ENCODE results near the gene REELD1. TPM values are rescaled to one million over a fixed set of nuclear protein-coding genes. Genes with fewer than 3 reads are reported as not detected.

Gene REELD1
- total RNA-seq, 1 experiment from 2014 or later, result 0.25 TPM

- no peak overlapping the region for H3K4me2 ChIP-seq (ENCODE audit: low read length)
- H2AFZ ChIP-seq (ENCODE audit: low read depth, low read length, poor library complexity, severe bottlenecking), result no peak overlapping the region
- intact Hi-C loops (cut with micrococcal nuclease), result no loop called here
- peaks cover 12 to 29% of the 10 kb centered on the region in 2 experiments for H3K4me1 ChIP-seq (ENCODE audit: control insufficient read depth in 1 of 2, insufficient read depth in 2 of 2, low read length in 2 of 2)
- TF ChIP-seq POLR2AphosphoS5 (IDR thresholded peaks at IDR 0.05; ENCODE audit: low read depth, low read length), result no peak
- TF ChIP-seq TCF7L2 (IDR thresholded peaks at IDR 0.05; ENCODE audit: borderline replicate concordance, extremely low read depth, insufficient read depth, insufficient read length), result no peak
- TF ChIP-seq ATF3 (IDR thresholded peaks at IDR 0.05), result no peak
- no peak for TF ChIP-seq POLR2A (IDR thresholded peaks at IDR 0.05; ENCODE audit: borderline replicate concordance, extremely low read depth, insufficient read depth, insufficient read length)
- TF ChIP-seq, protein P1, sequence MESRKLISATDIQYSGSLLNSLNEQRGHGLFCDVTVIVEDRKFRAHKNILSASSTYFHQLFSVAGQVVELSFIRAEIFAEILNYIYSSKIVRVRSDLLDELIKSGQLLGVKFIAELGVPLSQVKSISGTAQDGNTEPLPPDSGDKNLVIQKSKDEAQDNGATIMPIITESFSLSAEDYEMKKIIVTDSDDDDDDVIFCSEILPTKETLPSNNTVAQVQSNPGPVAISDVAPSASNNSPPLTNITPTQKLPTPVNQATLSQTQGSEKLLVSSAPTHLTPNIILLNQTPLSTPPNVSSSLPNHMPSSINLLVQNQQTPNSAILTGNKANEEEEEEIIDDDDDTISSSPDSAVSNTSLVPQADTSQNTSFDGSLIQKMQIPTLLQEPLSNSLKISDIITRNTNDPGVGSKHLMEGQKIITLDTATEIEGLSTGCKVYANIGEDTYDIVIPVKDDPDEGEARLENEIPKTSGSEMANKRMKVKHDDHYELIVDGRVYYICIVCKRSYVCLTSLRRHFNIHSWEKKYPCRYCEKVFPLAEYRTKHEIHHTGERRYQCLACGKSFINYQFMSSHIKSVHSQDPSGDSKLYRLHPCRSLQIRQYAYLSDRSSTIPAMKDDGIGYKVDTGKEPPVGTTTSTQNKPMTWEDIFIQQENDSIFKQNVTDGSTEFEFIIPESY (IDR thresholded peaks at IDR 0.05; ENCODE audit: extremely low read depth, insufficient replicate concordance, low read length), result no peak
- no peak for TF ChIP-seq SP1 (IDR thresholded peaks at IDR 0.05; ENCODE audit: low read depth)
- TF ChIP-seq EZH2phosphoT487 (IDR thresholded peaks at IDR 0.05; ENCODE audit: borderline replicate concordance), result no peak
- no peak for TF ChIP-seq ELF1 (IDR thresholded peaks at IDR 0.05; ENCODE audit: borderline replicate concordance, low read depth)
- TF ChIP-seq SRF (IDR thresholded peaks at IDR 0.05; ENCODE audit: low read depth), result no peak
- no peak for TF ChIP-seq CBX3 (IDR thresholded peaks at IDR 0.05; ENCODE audit: low read depth)
- TF ChIP-seq CEBPB (IDR thresholded peaks at IDR 0.05; ENCODE audit: low read depth), result no peak
- TF ChIP-seq ZFX (IDR thresholded peaks at IDR 0.05), result no peak
- H3K36me3 ChIP-seq (ENCODE audit: control insufficient read depth in 1 of 2, insufficient read depth in 2 of 2, low read length in 2 of 2), result no peaks in the 10 kb centered on the region
- H3K27me3 ChIP-seq (ENCODE audit: insufficient read depth, low read length), result no peaks in the 10 kb centered on the region
- ChIA-PET POLR2A (no interaction called here), RAD21 (ENCODE audit: low non-redundant PET in 1 of 2, low total read pairs in 2 of 2, uncharacterized antibody in 2 of 2, unreplicated experiment in 2 of 2) (no interaction called here), CTCF (no interaction called here)
- DNase-seq (ENCODE audit: low read depth, low spot score) (no peak), ATAC-seq (no peak)
- H3K9ac ChIP-seq (ENCODE audit: low read length), result no peak overlapping the region
- no TSS peak for BruUV-seq (replicated peaks)
- H4K20me1 ChIP-seq (ENCODE audit: insufficient read depth), result no peaks in the 10 kb centered on the region
- H3K9me2 ChIP-seq (ENCODE audit: insufficient read depth), result no peaks in the 10 kb centered on the region
- H3K27ac ChIP-seq (ENCODE audit: low read depth, low read length), result no peak overlapping the region
- H3K9me3 ChIP-seq (ENCODE audit: control insufficient read depth in 1 of 2, insufficient read depth in 1 of 2, low read depth in 1 of 2, low read length in 2 of 2), result no peaks in the 10 kb centered on the region
- no peak overlapping the region for H3K4me3 ChIP-seq (replicated peaks in 1 of 2; ENCODE audit: low read depth in 1 of 2, low read length in 2 of 2)
- H3K79me2 ChIP-seq (ENCODE audit: insufficient read depth, low read length), result no peaks in the 10 kb centered on the region
These were observed 30.9 kb downstream of the REELD1 start for GRCh38 chr4:146245246-146245645.

All from HCT116 (cell line).